GM12892 (cell line): Measurements from ENCODE around the gene TRIO.

Experiments
- DNase-seq: peaks from one replicate; pipeline ENCODE4 v3.0.0; 2011; ENCODE audit not compliant: insufficient read length
- FAIRE-seq: peaks from 2 replicates; lab custom pipeline; 2011; peaks lifted over from hg19 to GRCh38; lab: Jason Lieb, UNC
- POLR2A ChIP-seq: IDR thresholded peaks from 2 replicates; pipeline ENCODE4 v1.6.1; 2011; ENCODE audit warnings: low read depth, low read length, control low read depth
- POLR2AphosphoS5 ChIP-seq: IDR thresholded peaks from 2 replicates; pipeline ENCODE4 v1.6.1; 2011; ENCODE audit warnings: low read depth, low read length, control low read depth
- TAF1 ChIP-seq: IDR thresholded peaks from 2 replicates; pipeline ENCODE4 v1.6.1; 2011; ENCODE audit warnings: low read depth, mild to moderate bottlenecking, control low read depth, low read length, borderline replicate concordance

Gene TRIO

GRCh38 chr5:14349029-14349428, 205.9 kb downstream of the TRIO start:
- FAIRE-seq (peak; percentile 36), DNase-seq (no peak)
- TF ChIP-seq POLR2A, result no peak
- no peak for TF ChIP-seq TAF1
- no peak for TF ChIP-seq POLR2AphosphoS5

- FAIRE-seq (no peak), DNase-seq (no peak)
- TF ChIP-seq POLR2A (no peak), TAF1 (no peak), POLR2AphosphoS5 (no peak)
These were observed 208.0 kb downstream of the TRIO start for GRCh38 chr5:14351086-14351661.

GRCh38 chr5:14351845-14352712, 208.9 kb downstream of the TRIO start:
- peak; percentile 50 for DNase-seq
- peak; percentile 73 for FAIRE-seq
- TF ChIP-seq POLR2A, result no peak
- TF ChIP-seq POLR2AphosphoS5, result no peak
- no peak for TF ChIP-seq TAF1

GRCh38 chr5:14353726-14354474, 210.8 kb downstream of the TRIO start:
- FAIRE-seq, result no peak
- TF ChIP-seq POLR2A (no peak), POLR2AphosphoS5 (no peak), TAF1 (no peak)

GRCh38 chr5:14355391-14355790, 212.2 kb downstream of the TRIO start:
- DNase-seq, result no peak
- TF ChIP-seq POLR2AphosphoS5 (no peak), POLR2A (no peak), TAF1 (no peak)

More at GRCh38 chr5:14353726-14354474, 210.8 kb downstream of the TRIO start:
- DNase-seq, result no peak

GRCh38 chr5:14356305-14356704, 213.2 kb downstream of the TRIO start:
- FAIRE-seq, result no peak
- no peak for TF ChIP-seq TAF1
- no peak for TF ChIP-seq POLR2AphosphoS5
- TF ChIP-seq POLR2A, result no peak
- no peak for DNase-seq

More at GRCh38 chr5:14355391-14355790, 212.2 kb downstream of the TRIO start:
- no peak for FAIRE-seq

- DNase-seq (no peak), FAIRE-seq (no peak)
- no peak for TF ChIP-seq TAF1
- TF ChIP-seq POLR2A, result no peak
- no peak for TF ChIP-seq POLR2AphosphoS5
These were observed 214.3 kb downstream of the TRIO start for GRCh38 chr5:14357441-14357840.

GRCh38 chr5:14357851-14358250, 214.7 kb downstream of the TRIO start:
- TF ChIP-seq POLR2AphosphoS5, result no peak
- no peak for TF ChIP-seq TAF1
- no peak for TF ChIP-seq POLR2A
- DNase-seq (no peak), FAIRE-seq (no peak)

- FAIRE-seq, result no peak
- TF ChIP-seq POLR2AphosphoS5 (no peak), POLR2A (no peak), TAF1 (no peak)
- DNase-seq, result no peak
These were observed 215.4 kb downstream of the TRIO start for GRCh38 chr5:14358536-14358935.

- TF ChIP-seq TAF1 (no peak), POLR2AphosphoS5 (no peak), POLR2A (no peak)
- no peak for DNase-seq
- no peak for FAIRE-seq
These were observed 216.2 kb downstream of the TRIO start for GRCh38 chr5:14359069-14360043.
